GM13977 (cell line): Measurements from ENCODE around the gene TARBP2.
A peak's percentile ranks its signal among the peaks of the same experiment; 100 is the strongest.

Experiments used
- DNase-seq: peaks from one replicate; pipeline ENCODE4 v3.0.0; 2012; ENCODE audit warnings: low spot score
- CTCF ChIP-seq: IDR thresholded peaks from 2 replicates; pipeline ENCODE4 v1.5.1; 2012; ENCODE audit warnings: mild to moderate bottlenecking, control low read depth; ENCODE audit not compliant: insufficient read depth; ENCODE audit errors: extremely low read depth, missing control alignments
- in situ Hi-C: fragments of 300-500 bp; cut with MboI; formaldehyde crosslinking; loops from one replicate; pipeline ENCODE4 v1.12.0; 2022; ENCODE audit warnings: low sequenced_read_pairs, low pct_unique_long_range_greater_than_20kb, mixed read lengths, inconsistent platforms; ENCODE audit not compliant: unreplicated experiment

Gene TARBP2, protein sequence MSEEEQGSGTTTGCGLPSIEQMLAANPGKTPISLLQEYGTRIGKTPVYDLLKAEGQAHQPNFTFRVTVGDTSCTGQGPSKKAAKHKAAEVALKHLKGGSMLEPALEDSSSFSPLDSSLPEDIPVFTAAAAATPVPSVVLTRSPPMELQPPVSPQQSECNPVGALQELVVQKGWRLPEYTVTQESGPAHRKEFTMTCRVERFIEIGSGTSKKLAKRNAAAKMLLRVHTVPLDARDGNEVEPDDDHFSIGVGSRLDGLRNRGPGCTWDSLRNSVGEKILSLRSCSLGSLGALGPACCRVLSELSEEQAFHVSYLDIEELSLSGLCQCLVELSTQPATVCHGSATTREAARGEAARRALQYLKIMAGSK

GRCh38 chr12:53500776-53501614 lies at the start of gene TARBP2:
Gene TARBP2, plus strand, starts transcription at chr12:53501283. Its CDS starts 126 bp downstream, at chr12:53501409.
- in situ Hi-C loops: no loop called here
- DNase-seq: peak; percentile 98
- no peak for TF ChIP-seq CTCF

- peak; percentile 97 for DNase-seq
- TF ChIP-seq CTCF: peak; percentile 85
- in situ Hi-C loops: no loop called here
Measured at GRCh38 chr12:53451661-53452158, 49.4 kb upstream of the TARBP2 start, which contains the start of gene PCBP2. Gene PCBP2, plus strand, starts transcription at chr12:53452102. Its CDS starts 2,699 bp downstream, at chr12:53454801.

GRCh38 chr12:53452159-53453077 lies 48.7 kb upstream of the TARBP2 start:
- DNase-seq: peak; percentile 87
- peak; percentile 42 for TF ChIP-seq CTCF
- in situ Hi-C loops: no loop called here

GRCh38 chr12:53453953-53454640 lies 47.0 kb upstream of the TARBP2 start:
- in situ Hi-C loops: no loop called here
- TF ChIP-seq CTCF: no peak
- DNase-seq: no peak

DNA sequence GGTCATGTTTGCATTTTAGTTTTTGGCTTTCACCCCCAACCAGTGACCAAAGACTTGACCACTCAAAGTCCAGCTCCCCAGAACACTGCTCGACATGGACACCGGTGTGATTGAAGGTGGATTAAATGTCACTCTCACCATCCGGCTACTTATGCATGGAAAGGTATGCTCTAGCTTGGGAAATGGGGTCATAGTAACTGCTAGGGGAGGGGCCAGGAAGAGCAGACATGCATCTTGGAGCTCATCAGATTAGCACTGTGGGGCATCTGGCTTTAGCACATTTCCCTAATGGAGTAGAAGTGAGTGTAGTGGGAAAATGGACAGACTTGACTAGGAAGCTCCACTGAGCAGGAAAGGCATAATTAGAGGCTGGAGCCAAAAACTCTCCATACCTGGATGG lies 46.4 kb upstream of the TARBP2 start:
- no peak for DNase-seq
- in situ Hi-C loops: no loop called here
- no peak for TF ChIP-seq CTCF
